H1 (cell line): ENCODE results near the gene ZNF619.

Experiments
- CTCF ChIP-seq, 3 experiments: IDR thresholded peaks; 1 replicate in 2 of 3; 2 replicates in 1 of 3; pipeline versions ENCODE4 v1.5.1 to v1.6.1; 2011; ENCODE audit warnings: low read length in 3 of 3, mild to moderate bottlenecking in 3 of 3, inconsistent platforms in 2 of 3, low read depth in 1 of 3, moderate library complexity in 1 of 3; ENCODE audit not compliant: insufficient read depth in 1 of 3; ENCODE audit errors: control extremely low read depth in 1 of 3
- EP300 ChIP-seq, 2 experiments: IDR thresholded peaks; 1 replicate in 1 of 2; 2 replicates in 1 of 2; pipeline ENCODE4 v1.6.1; 2011 to 2012; ENCODE audit warnings: low read depth in 2 of 2, low read length in 2 of 2, mild to moderate bottlenecking in 2 of 2, borderline replicate concordance in 1 of 2, inconsistent platforms in 1 of 2, moderate library complexity in 1 of 2
- POLR2AphosphoS5 ChIP-seq: IDR thresholded peaks from 2 replicates; pipeline ENCODE4 v1.6.1; 2011; ENCODE audit warnings: low read depth, low read length
- YY1 ChIP-seq: IDR thresholded peaks from 2 replicates; pipeline ENCODE4 v1.6.1; 2011; ENCODE audit warnings: low read depth, mild to moderate bottlenecking, low read length
- ZNF274 ChIP-seq: IDR thresholded peaks from 2 replicates; pipeline ENCODE4 v1.7.0; 2012; ENCODE audit warnings: low read length, borderline replicate concordance; ENCODE audit errors: extremely low read depth

GRCh38 chr3:40524222-40524567, 47.3 kb downstream of the ZNF619 start:
- no peak for TF ChIP-seq YY1
- no peak for TF ChIP-seq CTCF (IDR thresholded peaks at IDR 0.05; ENCODE audit: control extremely low read depth in 1 of 3, insufficient read depth in 1 of 3, low read depth in 1 of 3, low read length in 3 of 3)
- TF ChIP-seq POLR2AphosphoS5 = no peak
- TF ChIP-seq EP300 (IDR thresholded peaks at IDR 0.05; ENCODE audit: borderline replicate concordance in 1 of 2, low read depth in 2 of 2, low read length in 2 of 2) = no peak
- TF ChIP-seq ZNF274 = no peak
